ENCODE results near the gene SLC44A5.
"Not testable (repeated sequence)": the region's sequence is repeated elsewhere in the genome, so short reads cannot be mapped to it uniquely, and the experiment has no call there.

The SLC44A5 gene

DNA sequence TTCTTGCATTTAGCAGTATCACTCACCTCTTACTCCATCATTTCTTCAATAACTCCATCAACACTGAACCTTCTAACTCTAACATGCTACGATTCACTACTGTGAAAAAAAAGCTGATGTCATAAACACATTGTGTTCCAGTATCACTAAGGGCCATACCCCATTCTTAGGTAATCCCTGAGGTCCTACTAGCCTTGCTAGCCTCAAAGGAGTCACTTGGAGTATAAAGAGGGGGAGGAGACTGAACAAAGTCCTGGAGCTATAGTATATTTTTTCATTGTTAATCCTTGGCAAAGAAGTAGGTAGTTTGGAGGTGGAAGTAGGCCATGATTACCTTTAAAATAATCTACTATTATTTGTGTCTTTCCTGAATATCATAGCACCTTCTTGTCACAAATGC is at the start of gene SLC44A5:
Gene SLC44A5 (minus strand): TSS at position 101 of the 400 bp plus-strand sequence. CDS start 69,667 bp downstream, outside the sequence.
- no peak for DNase-seq (ENCODE audit: low spot score)

GRCh38 chr1:75655931-75656330 is 45.0 kb upstream of the SLC44A5 start:
- no peak for DNase-seq (ENCODE audit: low spot score)

- not testable (repeated sequence) for DNase-seq (ENCODE audit: low spot score)
Observed at GRCh38 chr1:75647183-75647582, 36.3 kb upstream of the SLC44A5 start.

DNA sequence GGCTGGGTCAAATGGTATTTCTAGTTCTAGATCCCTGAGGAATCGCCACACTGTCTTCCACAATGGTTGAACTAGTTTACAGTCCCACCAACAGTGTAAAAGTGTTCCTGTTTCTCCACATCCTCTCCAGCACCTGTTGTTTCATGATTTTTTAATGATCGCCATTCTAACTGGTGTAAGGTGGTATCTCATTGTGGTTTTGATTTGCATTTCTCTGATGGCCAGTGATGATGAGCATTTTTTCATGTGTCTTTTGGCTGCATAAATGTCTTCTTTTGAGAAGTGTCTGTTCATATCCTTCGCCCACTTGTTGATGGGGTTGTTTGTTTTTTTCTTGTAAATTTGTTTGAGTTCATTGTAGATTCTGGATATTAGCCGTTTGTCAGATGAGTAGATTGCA is 34.2 kb upstream of the SLC44A5 start:
- DNase-seq (ENCODE audit: low spot score): not testable (repeated sequence)

GRCh38 chr1:75643460-75643859 is 32.5 kb upstream of the SLC44A5 start:
- DNase-seq (ENCODE audit: low spot score): no peak

DNA sequence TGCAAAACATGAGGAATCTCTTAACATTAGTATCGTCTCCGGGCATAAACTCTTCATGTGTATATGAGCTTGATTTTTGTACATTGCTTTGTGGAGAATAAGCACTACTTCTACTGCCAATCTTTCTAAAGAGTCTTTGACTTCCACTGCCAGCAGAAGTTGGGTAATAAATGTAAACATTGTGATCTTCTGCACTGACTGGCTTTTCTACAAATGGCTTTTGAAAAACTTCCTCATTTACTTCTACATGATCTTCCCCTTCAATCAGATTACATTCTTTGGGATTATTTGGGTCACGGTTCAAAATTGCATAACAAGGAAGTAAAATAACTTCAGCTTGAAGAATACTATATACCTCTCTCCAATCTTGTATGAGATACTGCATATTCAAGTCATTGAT is 30.4 kb upstream of the SLC44A5 start:
- DNase-seq (ENCODE audit: low spot score): no peak

DNA sequence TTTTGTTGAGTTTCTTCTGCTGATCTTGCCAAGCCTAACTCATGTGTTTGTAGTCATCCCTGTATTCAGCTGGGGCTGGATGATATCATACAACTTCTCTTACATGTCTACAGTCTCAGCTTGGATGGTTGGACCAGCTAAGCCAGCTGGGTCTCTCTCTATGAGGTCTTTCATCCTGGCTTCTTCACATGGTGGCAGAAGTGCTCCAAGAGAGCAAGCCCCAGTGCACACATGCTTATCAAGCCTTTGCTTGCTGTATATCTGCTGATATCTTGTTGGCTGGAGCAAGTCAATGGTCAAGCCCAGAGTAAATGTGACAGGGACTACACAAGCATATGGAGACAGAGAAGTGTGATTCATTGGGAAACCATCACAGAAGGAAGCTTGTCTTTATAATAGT is 29.2 kb upstream of the SLC44A5 start:
- no peak for DNase-seq (ENCODE audit: low spot score)

GRCh38 chr1:75632350-75632949 is 21.5 kb upstream of the SLC44A5 start:
- peak; percentile 50 for DNase-seq (ENCODE audit: low spot score)

DNA sequence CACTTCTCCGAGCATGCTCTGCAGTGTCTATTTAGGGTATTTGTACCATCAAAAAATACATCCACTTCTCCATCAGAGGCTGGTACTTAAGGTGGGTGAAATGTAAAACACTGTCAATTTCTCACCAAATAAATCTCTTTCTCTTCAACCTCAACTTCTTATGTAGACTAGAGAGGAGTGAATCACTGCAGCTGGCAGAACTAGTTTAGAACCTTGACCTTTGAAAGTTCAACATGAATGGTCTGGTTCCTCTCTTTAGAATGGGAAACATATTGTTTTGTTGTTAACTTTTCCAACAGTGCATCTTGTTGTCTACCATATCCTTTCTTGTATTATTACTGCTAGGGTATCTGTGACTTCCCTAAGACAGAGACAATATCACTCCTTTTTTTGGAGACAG is 20.1 kb upstream of the SLC44A5 start:
- no peak for DNase-seq (ENCODE audit: low spot score)

DNA sequence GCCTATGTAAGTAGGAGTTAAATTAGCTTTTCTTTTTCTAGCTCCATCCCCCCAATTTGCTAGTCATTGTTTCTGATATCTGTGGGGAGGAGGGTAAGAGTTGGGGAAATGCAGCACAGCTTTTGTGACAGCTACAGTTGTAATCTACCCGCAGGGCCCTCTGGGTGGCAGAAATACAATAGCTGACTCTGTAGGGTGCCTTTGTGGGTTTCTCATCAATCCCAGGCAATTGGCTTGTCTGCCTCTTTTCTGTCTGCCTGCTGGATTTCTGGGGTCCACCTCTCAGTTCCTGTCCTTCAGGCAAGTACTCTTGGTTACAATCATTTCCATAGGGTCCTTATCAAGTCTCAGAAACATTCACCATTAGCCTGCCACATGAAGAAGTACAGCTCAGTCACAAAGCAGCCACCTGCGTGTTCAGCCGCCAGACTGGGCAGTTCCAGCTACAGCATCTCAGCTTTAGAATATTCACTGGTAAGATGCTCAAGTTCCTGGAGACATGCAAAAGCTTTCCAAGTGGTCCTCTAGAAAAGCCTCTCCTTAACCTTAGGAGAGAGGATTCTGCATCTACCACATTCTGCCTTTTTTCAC is 19.2 kb upstream of the SLC44A5 start:
- DNase-seq (ENCODE audit: low spot score): no peak

DNA sequence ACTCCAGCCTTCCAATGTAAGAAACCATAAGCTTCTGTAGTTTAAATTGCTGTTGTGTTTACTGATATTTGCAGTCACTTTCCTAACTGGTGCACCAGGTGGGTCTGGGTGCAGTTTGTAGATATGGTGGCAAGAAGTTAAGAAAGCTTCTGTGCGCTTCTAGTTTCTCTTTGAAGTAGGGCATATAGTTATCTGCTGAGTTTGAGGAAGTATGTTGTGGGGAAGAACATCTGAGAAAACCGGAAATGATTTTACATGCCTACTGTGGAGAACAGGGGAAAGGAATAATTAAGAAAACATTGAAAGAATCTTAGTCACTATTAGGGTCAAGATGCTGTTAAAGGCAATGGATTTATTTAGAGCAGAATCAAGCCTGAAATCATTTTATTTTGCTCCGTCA is 14.9 kb upstream of the SLC44A5 start:
- no peak for DNase-seq (ENCODE audit: low spot score)

- DNase-seq (ENCODE audit: low spot score): no peak
Observed at GRCh38 chr1:75618382-75618781, 7.5 kb upstream of the SLC44A5 start.

DNA sequence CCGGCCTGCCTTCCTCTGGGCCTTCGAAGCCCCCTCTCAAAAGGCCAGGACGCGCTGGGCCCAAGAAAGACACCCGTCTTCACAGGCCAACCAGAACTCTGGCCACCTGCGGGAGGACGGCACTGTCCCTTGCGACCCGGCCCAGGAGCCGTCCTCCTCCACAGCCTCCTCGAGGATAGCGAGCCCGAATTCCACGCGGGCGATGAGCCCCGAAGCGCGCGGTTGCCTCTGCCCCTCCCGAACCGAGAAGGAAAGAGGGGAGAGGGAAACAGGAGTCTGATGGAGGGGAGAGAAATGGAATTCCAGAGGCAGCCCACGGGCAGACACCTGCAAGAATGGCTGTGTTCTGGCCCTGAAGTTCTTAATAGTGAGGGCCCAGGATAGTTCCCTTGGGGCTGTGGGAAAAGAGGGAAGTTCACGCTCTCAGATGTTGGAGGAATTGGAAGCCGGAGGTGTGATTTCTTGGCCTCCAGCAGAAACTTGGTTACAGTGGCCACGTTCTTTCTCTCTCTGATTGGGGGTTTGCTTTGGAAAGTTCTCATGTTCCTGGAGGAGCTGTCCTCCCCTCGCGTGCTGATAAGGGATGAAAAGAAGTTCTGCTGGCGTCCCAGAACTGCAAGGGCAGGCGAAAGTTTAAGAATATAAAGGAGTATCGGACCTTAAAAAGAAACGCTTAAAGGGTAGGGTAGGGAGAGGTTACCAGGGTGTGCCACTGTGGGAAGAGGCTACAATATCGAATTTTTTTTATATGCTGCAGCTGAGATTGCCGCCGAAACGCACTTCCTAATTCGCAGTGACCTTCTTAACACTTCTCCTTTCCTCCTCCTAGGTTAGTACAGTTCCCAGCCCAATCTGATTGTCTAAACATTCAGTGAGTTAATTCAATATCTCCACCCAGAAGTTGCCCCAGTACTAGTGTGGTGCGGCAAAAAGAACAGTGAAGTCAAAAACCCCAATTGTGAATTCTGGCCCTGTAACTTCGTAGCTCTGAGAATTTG is 5.8 kb upstream of the SLC44A5 start:
- peak; percentile 43 for DNase-seq (ENCODE audit: low spot score)

DNA sequence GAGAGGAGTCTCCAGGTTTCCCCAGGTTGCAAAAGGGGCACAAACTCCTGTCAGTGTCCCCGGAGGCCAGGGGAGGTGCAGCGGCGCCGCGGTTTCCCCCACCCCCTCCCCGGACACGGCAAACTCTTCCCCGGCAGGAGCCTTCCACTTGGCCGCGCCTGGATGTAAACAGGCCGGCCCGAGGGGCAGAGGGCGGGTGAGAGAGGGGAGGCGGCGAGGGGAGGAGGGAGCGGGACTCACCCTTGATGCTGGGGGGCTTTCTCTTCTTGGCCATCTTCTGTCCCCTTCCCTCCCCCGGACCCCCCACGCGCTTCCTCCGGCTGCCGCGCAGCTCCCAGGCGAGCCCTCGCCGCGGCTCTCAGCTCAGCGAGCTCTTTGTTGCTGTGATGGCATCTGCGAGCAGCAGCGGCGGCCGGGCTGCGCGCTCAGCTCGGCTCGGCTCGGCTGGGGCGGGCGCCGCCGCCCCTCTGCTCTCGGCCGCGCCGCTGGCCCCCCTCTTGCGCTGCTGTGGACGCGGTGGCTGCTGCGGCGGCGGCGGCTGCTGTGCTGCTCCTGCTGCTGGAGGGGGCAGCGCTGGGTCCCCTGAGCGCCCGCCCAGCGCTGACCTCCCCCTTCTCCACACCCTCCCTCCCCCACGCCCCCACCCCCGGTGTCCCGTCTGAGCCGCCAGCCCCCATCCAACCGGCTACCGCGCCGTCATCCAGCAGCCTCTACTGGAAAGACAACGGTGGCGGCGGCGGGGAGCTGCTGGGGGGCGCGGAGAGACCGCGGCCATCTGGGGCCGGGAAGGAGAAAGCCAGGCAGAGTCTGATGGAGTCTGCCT is 4.9 kb upstream of the SLC44A5 start:
- DNase-seq (ENCODE audit: low spot score): peak; percentile 58

- DNase-seq (ENCODE audit: low spot score): no peak
Observed at GRCh38 chr1:75614399-75614756, 3.5 kb upstream of the SLC44A5 start.

DNA sequence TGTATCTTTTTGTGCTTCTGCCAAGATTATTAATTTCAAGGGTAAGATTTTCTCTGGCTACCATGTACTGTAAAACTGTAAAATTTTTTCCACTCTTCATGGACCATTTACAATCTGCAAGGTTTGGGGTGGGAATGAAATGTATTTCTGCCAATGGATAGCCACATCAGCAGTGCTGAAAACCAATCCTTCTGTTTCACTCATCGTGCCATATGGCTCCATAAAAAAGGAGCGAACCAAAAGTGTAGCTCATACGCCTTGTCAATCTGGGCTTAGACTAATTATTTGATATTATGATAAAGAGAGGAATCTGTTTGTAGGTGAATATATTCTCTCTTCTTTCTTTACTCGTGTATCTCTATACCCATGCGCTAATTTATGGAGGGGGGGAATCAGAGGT is 3.0 kb upstream of the SLC44A5 start:
- DNase-seq (ENCODE audit: low spot score): no peak

DNA sequence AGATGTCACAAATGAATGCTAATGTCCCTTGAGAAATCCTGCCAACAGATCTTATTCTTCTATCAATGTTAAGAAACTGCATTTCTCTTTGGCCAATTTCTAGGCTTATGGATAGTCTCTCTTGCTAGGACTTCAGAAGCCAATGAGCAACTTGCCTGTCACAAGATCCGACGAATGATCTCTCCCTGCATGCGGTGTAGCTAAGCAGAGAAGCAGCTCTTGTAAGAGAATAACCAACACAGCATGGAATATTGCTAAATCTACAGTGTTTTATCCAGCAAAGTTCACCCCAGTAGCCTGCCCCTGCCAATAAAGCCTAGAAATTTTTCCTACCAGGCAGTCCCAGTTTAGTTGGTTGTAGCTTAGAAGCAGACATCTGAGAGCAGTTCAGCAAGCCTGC is 2.1 kb upstream of the SLC44A5 start:
- no peak for DNase-seq (ENCODE audit: low spot score)

- DNase-seq (ENCODE audit: low spot score): no peak
Observed at GRCh38 chr1:75602486-75602885, 8.4 kb downstream of the SLC44A5 start.

DNA sequence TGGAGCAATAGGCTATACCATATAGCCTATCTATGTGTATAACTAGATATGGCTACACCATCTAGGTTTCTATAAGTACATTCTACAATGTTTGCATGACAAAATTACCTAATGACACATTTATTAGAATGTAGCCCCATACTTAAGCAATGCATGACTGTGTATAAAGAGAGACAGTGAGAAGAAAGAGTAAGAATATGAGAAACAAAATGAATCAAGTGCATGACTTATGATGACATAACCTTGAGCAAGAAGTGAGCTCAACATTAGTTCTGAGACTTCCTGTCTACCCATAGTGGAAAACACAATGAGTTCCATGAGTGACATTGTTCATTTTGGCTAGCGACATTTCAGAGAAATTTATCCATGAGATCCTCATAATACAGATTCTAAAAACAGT is 10.1 kb downstream of the SLC44A5 start:
- DNase-seq (ENCODE audit: low spot score): no peak

DNA sequence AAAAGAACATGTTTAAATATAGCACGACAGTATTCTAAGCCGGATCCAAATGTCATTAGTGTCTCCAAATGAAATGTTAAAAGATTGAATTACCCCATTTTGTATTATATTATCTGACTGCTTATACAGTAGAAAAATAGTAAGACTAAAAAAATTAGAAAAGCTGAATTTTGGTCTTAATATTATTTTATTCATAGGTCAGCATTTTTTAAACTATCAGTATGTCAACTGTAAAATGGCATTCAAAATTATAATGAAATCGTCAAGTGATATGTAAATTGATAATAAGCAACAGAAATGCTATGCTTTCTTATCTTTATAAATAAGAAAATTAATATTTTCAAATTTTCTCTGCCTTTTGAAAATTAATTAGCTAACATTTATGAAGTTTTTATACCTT is 16.6 kb downstream of the SLC44A5 start:
- DNase-seq (ENCODE audit: low spot score): no peak

DNA sequence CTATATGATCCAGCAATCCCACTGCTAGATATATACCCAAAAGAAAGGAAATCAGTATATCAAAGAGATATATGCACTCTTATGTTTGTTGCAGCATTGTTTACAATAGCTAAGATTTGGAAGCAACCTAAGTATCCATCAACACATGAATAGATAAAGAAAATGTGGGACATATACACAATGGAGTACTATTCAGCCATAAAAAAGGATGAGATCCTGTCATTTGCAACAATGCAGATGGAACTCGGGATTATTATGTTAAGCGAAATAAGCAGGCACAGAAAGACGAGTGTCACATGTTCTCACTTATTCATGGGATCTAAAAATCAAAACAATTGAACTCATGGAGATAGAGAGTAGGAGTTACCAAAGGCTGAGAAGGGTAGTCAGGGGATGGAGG is 17.5 kb downstream of the SLC44A5 start:
- DNase-seq (ENCODE audit: low spot score): not testable (repeated sequence)

GRCh38 chr1:75589637-75590036 is 21.3 kb downstream of the SLC44A5 start:
- DNase-seq (ENCODE audit: low spot score): no peak
